K562 (cell line): ENCODE data around the gene FIS1. TPM values are rescaled to one million over a fixed set of nuclear protein-coding genes. Genes with fewer than 3 reads are reported as not detected.

Experiments used
- ATAC-seq: fragments of 200-7000 bp; cut with Tn5 transposase; 3 replicates; pipeline ENCODE4 v1.9.1; 2020; ENCODE audit warnings: moderate library complexity
- BruUV-seq: library from RNA; stranded (reverse); fragments of 400-500 nt; replicated peaks from 2 replicates; lab custom pipeline; 2021; lab: Mats Ljungman, UMichigan
- CTCF ChIA-PET: fragments of 300-600 bp; formaldehyde crosslinking; extraction: SDS; loops from one replicate; lab custom pipeline; 2021; ENCODE audit warnings: low intra/inter-chr PET ratio; lab: Yijun Ruan, JAX
- POLR2A ChIA-PET: fragments of 300-600, 350-650 bp; sonication (Branson Sonifier 250); formaldehyde crosslinking; extraction: SDS; loops from one replicate; lab custom pipeline; 2021; ENCODE audit warnings: antibody characterized with exemption, inconsistent platforms; lab: Yijun Ruan, JAX
- DNase-seq, 4 experiments: peaks; one replicate each; pipeline versions ENCODE4 v3.0.0 to v3.0.0-alpha.2; 2011 to 2018; ENCODE audit warnings: low spot score in 3 of 4, mixed read lengths in 3 of 4; ENCODE audit errors: extremely low read depth in 1 of 4
- FAIRE-seq: peaks from 2 replicates; lab custom pipeline; 2011; peaks lifted over from hg19 to GRCh38; lab: Jason Lieb, UNC
- H2AFZ ChIP-seq: 2 replicates; pipeline ENCODE4 v1.6.0; 2011; ENCODE audit warnings: low read depth, low read length, control low read depth, inconsistent platforms
- H3K27ac ChIP-seq: fragments of 200-600 bp; 3 replicates; pipeline ENCODE4 v1.8.0; 2011; ENCODE audit warnings: low read depth, mild to moderate bottlenecking, control low read depth, inconsistent platforms, low read length, moderate library complexity, mixed read lengths; ENCODE audit errors: extremely low read depth
- H3K27me3 ChIP-seq, 2 experiments: fragments of 300-600 bp in 1 of 2; 2 replicates in 1 of 2; 3 replicates in 1 of 2; pipeline versions ENCODE4 v1.6.0 to v1.8.0; 2011; ENCODE audit warnings: inconsistent platforms in 2 of 2, low read length in 2 of 2, mild to moderate bottlenecking in 1 of 2, mixed read lengths in 1 of 2, moderate library complexity in 1 of 2; ENCODE audit not compliant: control insufficient read depth in 2 of 2, insufficient read depth in 2 of 2
- H3K36me3 ChIP-seq: fragments of 300-600 bp; 3 replicates; pipeline ENCODE4 v1.8.0; 2011; ENCODE audit warnings: mild to moderate bottlenecking, low read length, inconsistent platforms; ENCODE audit not compliant: control insufficient read depth, insufficient read depth
- H3K4me1 ChIP-seq, 2 experiments: fragments of 200-600 bp in 1 of 2; replicated peaks in 1 of 2; 2 replicates in 1 of 2; 3 replicates in 1 of 2; pipeline versions ENCODE4 v1.5.1 to v1.8.0; 2011; ENCODE audit warnings: inconsistent platforms in 2 of 2, low read length in 2 of 2, mild to moderate bottlenecking in 1 of 2, mixed read lengths in 1 of 2, moderate library complexity in 1 of 2; ENCODE audit not compliant: control insufficient read depth in 2 of 2, insufficient read depth in 2 of 2
- H3K4me2 ChIP-seq: 2 replicates; pipeline ENCODE4 v1.6.1; 2011; ENCODE audit warnings: low read length, control low read depth, inconsistent platforms, mixed read lengths; ENCODE audit not compliant: insufficient read depth
- H3K4me3 ChIP-seq: fragments of 200-600 bp; sonication (generic), shearing (Covaris generic); 2 replicates; pipeline ENCODE4 v1.5.1; 2016; ENCODE audit warnings: control low read depth, inconsistent platforms
- H3K79me2 ChIP-seq: fragments of 200-600 bp; 3 replicates; pipeline ENCODE4 v1.8.0; 2011; ENCODE audit warnings: low read length, inconsistent platforms; ENCODE audit not compliant: control insufficient read depth, insufficient read depth
- H3K9ac ChIP-seq, 2 experiments: 2 replicates each; pipeline versions ENCODE4 v1.6.0 to v1.6.1; 2011; ENCODE audit warnings: low read depth in 2 of 2, low read length in 2 of 2, control low read depth in 1 of 2, inconsistent platforms in 1 of 2, mild to moderate bottlenecking in 1 of 2, mixed read lengths in 1 of 2; ENCODE audit not compliant: insufficient read depth in 1 of 2
- H3K9me1 ChIP-seq: one replicate; pipeline ENCODE4 v1.6.0; 2011; ENCODE audit warnings: inconsistent platforms, mild to moderate bottlenecking, low read length, moderate library complexity; ENCODE audit not compliant: control insufficient read depth, insufficient read depth
- H3K9me3 ChIP-seq: replicated peaks from 2 replicates; pipeline ENCODE4 v1.5.1; 2011; ENCODE audit warnings: low read depth, low read length, inconsistent platforms; ENCODE audit not compliant: control insufficient read depth, insufficient read depth
- H4K20me1 ChIP-seq: replicated peaks from 2 replicates; pipeline ENCODE4 v1.6.1; 2011; ENCODE audit warnings: low read length, inconsistent platforms, mixed read lengths; ENCODE audit not compliant: control insufficient read depth, insufficient read depth
- CAMTA2 ChIP-seq: fragments of 250-450 bp; sonication (Bioruptor Pico); conservative IDR thresholded peaks from 2 replicates; pipeline ENCODE4 v1.5.1; 2022
- CHD1 ChIP-seq: fragments of 200-600 bp; sonication (generic); IDR thresholded peaks from one replicate; pipeline ENCODE4 v1.6.1; 2012; ENCODE audit warnings: mild to moderate bottlenecking, moderate library complexity, low read length, inconsistent platforms
- IFI16 ChIP-seq: fragments of 250-450 bp; sonication (Bioruptor Pico); IDR thresholded peaks from 2 replicates; pipeline ENCODE4 v2.1.2; 2022; ENCODE audit warnings: mild to moderate bottlenecking, inconsistent platforms
- RBFOX2 ChIP-seq: fragments of 200-400 bp; formaldehyde crosslinking; IDR thresholded peaks from 2 replicates; pipeline ENCODE4 v1.6.1; 2017; ENCODE audit warnings: low read depth, mild to moderate bottlenecking, low read length, moderate library complexity
- RFX5 ChIP-seq: IDR thresholded peaks from 2 replicates; pipeline ENCODE4 v1.6.1; 2011; ENCODE audit warnings: low read depth, mild to moderate bottlenecking, improper control_type of control experiment, low read length
- SIX5 ChIP-seq, 2 experiments: IDR thresholded peaks; 2 replicates each; pipeline ENCODE4 v1.6.1; 2011; ENCODE audit warnings: low read length in 2 of 2, borderline replicate concordance in 1 of 2, low read depth in 1 of 2, mild to moderate bottlenecking in 1 of 2, moderate library complexity in 1 of 2; ENCODE audit not compliant: insufficient read depth in 1 of 2
- WGBS: fragments of 100-300 bp; shearing (Covaris generic); methylation state at CpG from one replicate; pipeline ENCODE4 v1.1.6; 2016; ENCODE audit warnings: low coverage, mixed read lengths; ENCODE audit not compliant: insufficient coverage; ENCODE audit errors: missing lambda C conversion rate; 5-methylcytosine and 5-hydroxymethylcytosine counted together
- in situ Hi-C: fragments of 300-500 bp; cut with MboI; formaldehyde crosslinking; loops from 4 replicates; pipeline ENCODE4 v1.15.0; 2018; ENCODE audit warnings: inconsistent platforms, mixed read lengths
- intact Hi-C: fragments of 100-400 bp; cut with micrococcal nuclease; formaldehyde crosslinking; loops from 2 replicates; pipeline ENCODE4 v1.14.2; 2022
- polyA plus RNA-seq, 8 experiments: library from polyadenylated mRNA; depleted of rRNA in 4 of 8; stranded (reverse) in 5 of 8; unstranded in 3 of 8; fragments of >200 nt; fragmentation: Nextera tagmentation in 2 of 8; fragmentation: Illumina TruSeq in 1 of 8; extraction: Ambion mirVana in 2 of 8; extraction: Trizol in 1 of 8; gene quantifications; 2 replicates each; pipeline versions ENCODE4 v1.2.1 to v1.2.3, GENCODE V29; 2011 to 2014; ENCODE audit warnings: inconsistent platforms in 1 of 8, missing spikeins in 1 of 8
- total RNA-seq, 7 experiments: library from RNA; depleted of rRNA in 6 of 7; stranded (reverse); fragments of >200 nt in 6 of 7; fragmentation: Illumina TruSeq in 2 of 7; extraction: Trizol in 2 of 7; gene quantifications; 2 replicates each; pipeline versions ENCODE4 v1.2.1 to v1.2.3, GENCODE V29; 2011 to 2021; ENCODE audit warnings: low replicate concordance in 1 of 7
- TF ChIP-seq, protein P1 (sequence below), 3 experiments: IDR thresholded peaks in 2 of 3; conservative IDR thresholded peaks in 1 of 3; 2 replicates each; pipeline ENCODE4 v1.5.1; 2011 to 2012; ENCODE audit warnings: low read length in 3 of 3, mild to moderate bottlenecking in 3 of 3, control low read depth in 2 of 3, improper control_type of control experiment in 1 of 3, inconsistent platforms in 1 of 3, low read depth in 1 of 3, mixed read lengths in 1 of 3, moderate library complexity in 1 of 3; ENCODE audit not compliant: insufficient read depth in 2 of 3

FIS1 gene
- total and polyA plus RNA-seq, 9 of the 15 experiments (the other 6 are each of a cell fraction or from before 2014, with no cell fraction given): 86.0 to 257 (median 144) TPM

DNA sequence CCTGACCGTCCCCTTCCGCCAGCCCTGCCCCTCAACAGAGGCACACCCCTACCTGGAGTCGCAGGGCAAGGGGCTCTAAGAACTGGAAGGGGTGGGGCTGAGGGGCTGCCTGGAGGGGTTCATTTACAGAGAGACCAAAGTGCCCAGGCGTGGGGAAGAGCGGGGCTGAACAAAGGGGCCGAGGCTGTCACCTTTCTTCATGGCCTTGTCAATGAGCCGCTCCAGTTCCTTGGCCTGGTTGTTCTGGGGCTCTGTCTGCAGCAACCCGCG lies 5.0 kb downstream of the FIS1 start:
- H3K27me3 ChIP-seq: no peaks in the 10 kb centered on the region
- H3K4me1 ChIP-seq: peaks cover 19 to 78% of the 10 kb centered on the region in 2 experiments; a peak in 4 of 5 replicates
- H3K4me2 ChIP-seq: no peak overlapping the region
- H3K9ac ChIP-seq: peak overlapping the region in 1 of 2 experiments; percentile 39; a peak in 2 of 4 replicates
- intact Hi-C loops: no loop called here
- in situ Hi-C loops: no loop called here
- no peaks in the 10 kb centered on the region for H3K9me3 ChIP-seq
- no peak overlapping the region for H3K4me3 ChIP-seq
- no TSS peak for BruUV-seq
- H3K79me2 ChIP-seq: peaks cover 32% of the 10 kb centered on the region
- H3K9me1 ChIP-seq: no peaks in the 10 kb centered on the region
- ATAC-seq (no peak), FAIRE-seq (no peak), DNase-seq (peak in 2 of 4 experiments; percentile 10 to 14)
- 92% methylated on average over 9 of the region's 9 CpGs for WGBS
- CTCF ChIA-PET: no interaction called here
- peak overlapping the region; percentile 24; the same call in 1 of the 3 replicates for H3K27ac ChIP-seq
- peaks cover 56% of the 10 kb centered on the region for H3K36me3 ChIP-seq
- H2AFZ ChIP-seq: no peak overlapping the region
- POLR2A ChIA-PET: no interaction called here
- TF ChIP-seq RBFOX2 (peak; percentile 1; the same call in 1 of the 2 replicates), RFX5 (no peak), CHD1 (no peak)
- H4K20me1 ChIP-seq: peaks cover 7% of the 10 kb centered on the region; the same call in 1 of the 2 replicates

DNA sequence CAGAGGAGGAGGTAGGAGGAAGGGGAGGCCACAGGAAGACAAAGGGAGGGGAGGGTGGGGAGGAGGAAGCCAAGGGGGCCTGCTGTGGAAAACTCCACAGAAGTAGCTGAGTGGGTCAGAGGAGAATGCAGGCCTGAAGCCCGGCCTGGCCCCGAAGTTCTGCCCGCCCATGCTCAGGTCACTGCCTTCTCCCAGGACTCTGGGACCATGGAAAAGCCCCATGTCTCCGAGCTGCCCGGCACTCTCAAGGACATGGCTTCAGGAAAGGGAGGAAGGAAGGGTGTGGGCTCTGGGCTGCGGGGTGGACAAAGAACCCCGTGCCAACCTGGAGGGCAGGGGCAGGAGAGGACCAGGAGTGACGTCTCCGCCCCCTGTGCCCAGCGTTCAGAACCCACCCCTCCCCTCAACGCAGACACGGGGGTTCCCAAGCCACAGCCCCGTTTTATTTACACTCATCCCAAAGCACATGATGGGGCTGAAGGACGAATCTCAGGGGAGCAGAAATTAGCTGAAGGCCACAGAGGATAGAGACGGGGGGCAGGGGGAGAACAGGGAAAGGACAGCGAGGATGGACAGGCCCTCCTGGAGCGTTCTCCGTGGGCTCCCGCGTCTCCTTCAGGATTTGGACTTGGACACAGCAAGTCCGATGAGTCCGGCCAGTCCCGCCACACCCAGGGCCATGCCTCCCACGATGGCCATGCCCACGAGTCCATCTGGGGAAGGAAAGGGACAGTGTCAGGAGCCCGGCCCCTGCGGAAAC lies 5.5 kb downstream of the FIS1 start:
- CTCF ChIA-PET: no interaction called here
- intact Hi-C loops: no loop called here

More for the DNA sequence above, 5.5 kb downstream of the FIS1 start:
- H3K4me1 ChIP-seq: peaks cover 19 to 78% of the 10 kb centered on the region in 2 experiments; a peak in 4 of 5 replicates
- WGBS: 89% methylated on average over 21 of the region's 27 CpGs
- no peak overlapping the region for H3K27ac ChIP-seq
- H3K9me3 ChIP-seq: no peaks in the 10 kb centered on the region
- peaks cover 7% of the 10 kb centered on the region; the same call in 1 of the 2 replicates for H4K20me1 ChIP-seq
- peak in 1 of 4 experiments; percentile 22 for DNase-seq
- no peak overlapping the region for H3K4me3 ChIP-seq
- TF ChIP-seq IFI16 (no peak), CAMTA2 (CRISPR knock-in tag) (no peak), SIX5 (IDR thresholded peaks at IDR 0.05; ENCODE audit: borderline replicate concordance in 1 of 2, insufficient read depth in 1 of 2, low read depth in 1 of 2, low read length in 2 of 2) (0 out of 4 replicates have a peak, but pooled peaks of 1 of the 2 experiments have one; percentile 6)
- TF ChIP-seq, protein P1, sequence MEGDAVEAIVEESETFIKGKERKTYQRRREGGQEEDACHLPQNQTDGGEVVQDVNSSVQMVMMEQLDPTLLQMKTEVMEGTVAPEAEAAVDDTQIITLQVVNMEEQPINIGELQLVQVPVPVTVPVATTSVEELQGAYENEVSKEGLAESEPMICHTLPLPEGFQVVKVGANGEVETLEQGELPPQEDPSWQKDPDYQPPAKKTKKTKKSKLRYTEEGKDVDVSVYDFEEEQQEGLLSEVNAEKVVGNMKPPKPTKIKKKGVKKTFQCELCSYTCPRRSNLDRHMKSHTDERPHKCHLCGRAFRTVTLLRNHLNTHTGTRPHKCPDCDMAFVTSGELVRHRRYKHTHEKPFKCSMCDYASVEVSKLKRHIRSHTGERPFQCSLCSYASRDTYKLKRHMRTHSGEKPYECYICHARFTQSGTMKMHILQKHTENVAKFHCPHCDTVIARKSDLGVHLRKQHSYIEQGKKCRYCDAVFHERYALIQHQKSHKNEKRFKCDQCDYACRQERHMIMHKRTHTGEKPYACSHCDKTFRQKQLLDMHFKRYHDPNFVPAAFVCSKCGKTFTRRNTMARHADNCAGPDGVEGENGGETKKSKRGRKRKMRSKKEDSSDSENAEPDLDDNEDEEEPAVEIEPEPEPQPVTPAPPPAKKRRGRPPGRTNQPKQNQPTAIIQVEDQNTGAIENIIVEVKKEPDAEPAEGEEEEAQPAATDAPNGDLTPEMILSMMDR (IDR thresholded peaks at IDR 0.05 in 2 of 3, conservative IDR thresholded peaks at IDR 0.05 in 1 of 3; ENCODE audit: insufficient read depth in 2 of 3, low read depth in 1 of 3, low read length in 3 of 3): no peak
- no peak for FAIRE-seq
- peak overlapping the region in 1 of 2 experiments; percentile 46; a peak in 1 of 4 replicates for H3K9ac ChIP-seq
- H3K4me2 ChIP-seq: no peak overlapping the region
- peaks cover 26% of the 10 kb centered on the region for H3K79me2 ChIP-seq
- no peak for ATAC-seq
- H3K9me1 ChIP-seq: no peaks in the 10 kb centered on the region
- no TSS peak for BruUV-seq
- in situ Hi-C loops: no loop called here
- H3K36me3 ChIP-seq: peaks cover 56% of the 10 kb centered on the region
- POLR2A ChIA-PET: interaction anchor here (0.6 kb wide), 1 partner anchor 37 kb away, joined by 3 read pairs; no protein-coding TSS in a partner anchor
- H3K27me3 ChIP-seq: no peaks in the 10 kb centered on the region
- no peak overlapping the region for H2AFZ ChIP-seq
